K562 (cell line): ENCODE results near the gene ERVH48-1. TPM values are rescaled to one million over a fixed set of nuclear protein-coding genes. Genes with fewer than 3 reads are reported as not detected.

Experiments used
- ATAC-seq: fragments of 200-7000 bp; cut with Tn5 transposase; 3 replicates; pipeline ENCODE4 v1.9.1; 2020; ENCODE audit warnings: moderate library complexity
- BruUV-seq: library from RNA; stranded (reverse); fragments of 400-500 nt; replicated peaks from 2 replicates; lab custom pipeline; 2021; lab: Mats Ljungman, UMichigan
- CTCF ChIA-PET: fragments of 300-600 bp; formaldehyde crosslinking; extraction: SDS; loops from one replicate; lab custom pipeline; 2021; ENCODE audit warnings: low intra/inter-chr PET ratio; lab: Yijun Ruan, JAX
- POLR2A ChIA-PET: fragments of 300-600, 350-650 bp; sonication (Branson Sonifier 250); formaldehyde crosslinking; extraction: SDS; loops from one replicate; lab custom pipeline; 2021; ENCODE audit warnings: antibody characterized with exemption, inconsistent platforms; lab: Yijun Ruan, JAX
- DNase-seq, 4 experiments: peaks; one replicate each; pipeline versions ENCODE4 v3.0.0 to v3.0.0-alpha.2; 2011 to 2018; ENCODE audit warnings: low spot score in 3 of 4, mixed read lengths in 3 of 4; ENCODE audit errors: extremely low read depth in 1 of 4
- FAIRE-seq: peaks from 2 replicates; lab custom pipeline; 2011; peaks lifted over from hg19 to GRCh38; lab: Jason Lieb, UNC
- H2AFZ ChIP-seq: 2 replicates; pipeline ENCODE4 v1.6.0; 2011; ENCODE audit warnings: low read depth, low read length, control low read depth, inconsistent platforms
- H3K27ac ChIP-seq: fragments of 200-600 bp; 3 replicates; pipeline ENCODE4 v1.8.0; 2011; ENCODE audit warnings: low read depth, mild to moderate bottlenecking, control low read depth, inconsistent platforms, low read length, moderate library complexity, mixed read lengths; ENCODE audit errors: extremely low read depth
- H3K27me3 ChIP-seq, 2 experiments: fragments of 300-600 bp in 1 of 2; 2 replicates in 1 of 2; 3 replicates in 1 of 2; pipeline versions ENCODE4 v1.6.0 to v1.8.0; 2011; ENCODE audit warnings: inconsistent platforms in 2 of 2, low read length in 2 of 2, mild to moderate bottlenecking in 1 of 2, mixed read lengths in 1 of 2, moderate library complexity in 1 of 2; ENCODE audit not compliant: control insufficient read depth in 2 of 2, insufficient read depth in 2 of 2
- H3K36me3 ChIP-seq: fragments of 300-600 bp; 3 replicates; pipeline ENCODE4 v1.8.0; 2011; ENCODE audit warnings: mild to moderate bottlenecking, low read length, inconsistent platforms; ENCODE audit not compliant: control insufficient read depth, insufficient read depth
- H3K4me1 ChIP-seq, 2 experiments: fragments of 200-600 bp in 1 of 2; replicated peaks in 1 of 2; 2 replicates in 1 of 2; 3 replicates in 1 of 2; pipeline versions ENCODE4 v1.5.1 to v1.8.0; 2011; ENCODE audit warnings: inconsistent platforms in 2 of 2, low read length in 2 of 2, mild to moderate bottlenecking in 1 of 2, mixed read lengths in 1 of 2, moderate library complexity in 1 of 2; ENCODE audit not compliant: control insufficient read depth in 2 of 2, insufficient read depth in 2 of 2
- H3K4me2 ChIP-seq: 2 replicates; pipeline ENCODE4 v1.6.1; 2011; ENCODE audit warnings: low read length, control low read depth, inconsistent platforms, mixed read lengths; ENCODE audit not compliant: insufficient read depth
- H3K4me3 ChIP-seq: fragments of 200-600 bp; sonication (generic), shearing (Covaris generic); 2 replicates; pipeline ENCODE4 v1.5.1; 2016; ENCODE audit warnings: control low read depth, inconsistent platforms
- H3K79me2 ChIP-seq: fragments of 200-600 bp; 3 replicates; pipeline ENCODE4 v1.8.0; 2011; ENCODE audit warnings: low read length, inconsistent platforms; ENCODE audit not compliant: control insufficient read depth, insufficient read depth
- H3K9ac ChIP-seq, 2 experiments: 2 replicates each; pipeline versions ENCODE4 v1.6.0 to v1.6.1; 2011; ENCODE audit warnings: low read depth in 2 of 2, low read length in 2 of 2, control low read depth in 1 of 2, inconsistent platforms in 1 of 2, mild to moderate bottlenecking in 1 of 2, mixed read lengths in 1 of 2; ENCODE audit not compliant: insufficient read depth in 1 of 2
- H3K9me1 ChIP-seq: one replicate; pipeline ENCODE4 v1.6.0; 2011; ENCODE audit warnings: inconsistent platforms, mild to moderate bottlenecking, low read length, moderate library complexity; ENCODE audit not compliant: control insufficient read depth, insufficient read depth
- H3K9me3 ChIP-seq: replicated peaks from 2 replicates; pipeline ENCODE4 v1.5.1; 2011; ENCODE audit warnings: low read depth, low read length, inconsistent platforms; ENCODE audit not compliant: control insufficient read depth, insufficient read depth
- H4K20me1 ChIP-seq: replicated peaks from 2 replicates; pipeline ENCODE4 v1.6.1; 2011; ENCODE audit warnings: low read length, inconsistent platforms, mixed read lengths; ENCODE audit not compliant: control insufficient read depth, insufficient read depth
- CHD4 ChIP-seq: fragments of 200-600 bp; sonication (generic); IDR thresholded peaks from 3 replicates; pipeline ENCODE4 v1.6.1; 2012; ENCODE audit warnings: low read depth, mild to moderate bottlenecking, mixed read lengths, low read length, inconsistent platforms; ENCODE audit not compliant: insufficient read depth, insufficient replicate concordance, poor library complexity, severe bottlenecking
- FOXJ3 ChIP-seq: sonication (generic); formaldehyde crosslinking; IDR thresholded peaks from 2 replicates; pipeline ENCODE4 v1.4.0; 2020; ENCODE audit warnings: mild to moderate bottlenecking, missing genetic modification reagents
- HMG20A ChIP-seq: fragments of 450-650 bp; formaldehyde crosslinking; conservative IDR thresholded peaks from 2 replicates; pipeline ENCODE4 v1.4.0; 2020; ENCODE audit warnings: mild to moderate bottlenecking, mixed read lengths
- NCOA2 ChIP-seq, 2 experiments: fragments of 450-650 bp; IDR thresholded peaks; 2 replicates each; pipeline ENCODE4 v1.6.1; 2018; ENCODE audit warnings: mild to moderate bottlenecking in 2 of 2, moderate library complexity in 1 of 2; ENCODE audit not compliant: partially characterized antibody in 2 of 2
- SNIP1 ChIP-seq: fragments of 450-650 bp; IDR thresholded peaks from 2 replicates; pipeline ENCODE4 v1.7.1; 2017; ENCODE audit warnings: low read depth, mild to moderate bottlenecking
- ZBTB17 ChIP-seq: fragments of 450-650 bp; formaldehyde crosslinking; IDR thresholded peaks from 2 replicates; pipeline ENCODE4 v1.4.0; 2020; ENCODE audit warnings: mild to moderate bottlenecking
- WGBS: fragments of 100-300 bp; shearing (Covaris generic); methylation state at CpG from one replicate; pipeline ENCODE4 v1.1.6; 2016; ENCODE audit warnings: low coverage, mixed read lengths; ENCODE audit not compliant: insufficient coverage; ENCODE audit errors: missing lambda C conversion rate; 5-methylcytosine and 5-hydroxymethylcytosine counted together
- in situ Hi-C: fragments of 300-500 bp; cut with MboI; formaldehyde crosslinking; loops from 4 replicates; pipeline ENCODE4 v1.15.0; 2018; ENCODE audit warnings: inconsistent platforms, mixed read lengths
- intact Hi-C: fragments of 100-400 bp; cut with micrococcal nuclease; formaldehyde crosslinking; loops from 2 replicates; pipeline ENCODE4 v1.14.2; 2022
- polyA plus RNA-seq, 8 experiments: library from polyadenylated mRNA; depleted of rRNA in 4 of 8; stranded (reverse) in 5 of 8; unstranded in 3 of 8; fragments of >200 nt; fragmentation: Nextera tagmentation in 2 of 8; fragmentation: Illumina TruSeq in 1 of 8; extraction: Ambion mirVana in 2 of 8; extraction: Trizol in 1 of 8; gene quantifications; 2 replicates each; pipeline versions ENCODE4 v1.2.1 to v1.2.3, GENCODE V29; 2011 to 2014; ENCODE audit warnings: inconsistent platforms in 1 of 8, missing spikeins in 1 of 8
- total RNA-seq, 7 experiments: library from RNA; depleted of rRNA in 6 of 7; stranded (reverse); fragments of >200 nt in 6 of 7; fragmentation: Illumina TruSeq in 2 of 7; extraction: Trizol in 2 of 7; gene quantifications; 2 replicates each; pipeline versions ENCODE4 v1.2.1 to v1.2.3, GENCODE V29; 2011 to 2021; ENCODE audit warnings: low replicate concordance in 1 of 7
- TF ChIP-seq, protein P1 (sequence below), 2 experiments: fragments of 450-650 bp; IDR thresholded peaks; 2 replicates each; pipeline ENCODE4 v1.6.1; 2016; ENCODE audit warnings: mild to moderate bottlenecking in 2 of 2, borderline replicate concordance in 1 of 2, low read depth in 1 of 2, moderate library complexity in 1 of 2
- TF ChIP-seq, protein P2 (sequence below): fragments of 250-450 bp; sonication (Bioruptor Pico); IDR thresholded peaks from 2 replicates; pipeline ENCODE4 v1.4.0; 2020; ENCODE audit warnings: mild to moderate bottlenecking, moderate library complexity

Gene ERVH48-1
- total and polyA plus RNA-seq, 9 of the 15 experiments (the other 6 are each of a cell fraction or from before 2014, with no cell fraction given), result 0.08 to 0.49 (median 0.16) TPM; not detected in 3

DNA sequence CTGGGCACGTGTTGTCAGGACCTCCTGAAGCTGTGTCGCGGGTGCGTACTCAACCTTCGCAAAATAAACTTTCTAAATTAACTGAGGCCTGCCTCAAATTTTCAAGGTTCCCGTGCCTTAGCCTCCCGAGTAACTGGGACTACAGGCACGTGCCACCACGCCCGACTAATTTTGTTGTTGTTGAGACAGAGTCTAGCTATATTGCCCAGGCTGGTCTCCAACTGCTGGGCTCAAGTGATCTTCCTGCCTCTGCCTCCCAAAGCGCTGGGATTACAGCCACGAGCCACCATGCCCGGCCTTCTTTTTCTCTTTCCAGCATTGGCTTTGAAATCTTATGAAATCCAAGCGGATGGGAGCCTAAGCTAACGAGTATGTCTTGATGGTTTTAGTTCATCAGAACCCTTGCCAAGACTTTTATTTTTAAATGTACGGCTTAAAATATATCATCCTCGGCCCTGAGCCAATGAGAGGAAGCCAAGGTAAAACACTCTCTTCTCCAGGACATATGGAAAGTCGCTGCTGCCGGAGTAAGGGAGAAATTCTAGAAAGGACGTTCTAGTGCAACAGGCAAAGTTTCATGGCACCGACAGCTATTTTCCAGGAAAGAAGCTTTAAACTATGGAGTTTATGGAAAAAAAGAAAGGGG is 12.7 kb upstream of the ERVH48-1 start:
- Histone ChIP-seq H4K20me1 (no peaks in the 10 kb centered on the region), H3K79me2 (no peaks in the 10 kb centered on the region), H3K27ac (no peak overlapping the region), H3K4me1 (peaks cover 6 to 12% of the 10 kb centered on the region in 2 experiments; a peak in 3 of 5 replicates), H3K36me3 (no peaks in the 10 kb centered on the region), H3K4me2 (no peak overlapping the region), H3K4me3 (no peak overlapping the region), H2AFZ (no peak overlapping the region), H3K9me1 (no peaks in the 10 kb centered on the region), H3K27me3 (peaks cover 0 to 5% of the 10 kb centered on the region in 2 experiments; a peak in 2 of 5 replicates), H3K9me3 (no peaks in the 10 kb centered on the region), H3K9ac (no peak overlapping the region)
- ATAC-seq (no peak), DNase-seq (no peak), FAIRE-seq (no peak)
- WGBS, result 81% methylated on average over 20 of the region's 21 CpGs
- in situ Hi-C loops (no loop called here), intact Hi-C loops (no loop called here)
- CTCF ChIA-PET, result no interaction called here
- no TSS peak for BruUV-seq
- POLR2A ChIA-PET, result interaction anchor here (1.2 to 1.3 kb wide), 2 partner anchors 8 to 17 kb away, joined by 3 to 5 read pairs; no protein-coding TSS in a partner anchor
- no peak for TF ChIP-seq ZBTB17 (CRISPR knock-in tag)
- TF ChIP-seq, protein P1, sequence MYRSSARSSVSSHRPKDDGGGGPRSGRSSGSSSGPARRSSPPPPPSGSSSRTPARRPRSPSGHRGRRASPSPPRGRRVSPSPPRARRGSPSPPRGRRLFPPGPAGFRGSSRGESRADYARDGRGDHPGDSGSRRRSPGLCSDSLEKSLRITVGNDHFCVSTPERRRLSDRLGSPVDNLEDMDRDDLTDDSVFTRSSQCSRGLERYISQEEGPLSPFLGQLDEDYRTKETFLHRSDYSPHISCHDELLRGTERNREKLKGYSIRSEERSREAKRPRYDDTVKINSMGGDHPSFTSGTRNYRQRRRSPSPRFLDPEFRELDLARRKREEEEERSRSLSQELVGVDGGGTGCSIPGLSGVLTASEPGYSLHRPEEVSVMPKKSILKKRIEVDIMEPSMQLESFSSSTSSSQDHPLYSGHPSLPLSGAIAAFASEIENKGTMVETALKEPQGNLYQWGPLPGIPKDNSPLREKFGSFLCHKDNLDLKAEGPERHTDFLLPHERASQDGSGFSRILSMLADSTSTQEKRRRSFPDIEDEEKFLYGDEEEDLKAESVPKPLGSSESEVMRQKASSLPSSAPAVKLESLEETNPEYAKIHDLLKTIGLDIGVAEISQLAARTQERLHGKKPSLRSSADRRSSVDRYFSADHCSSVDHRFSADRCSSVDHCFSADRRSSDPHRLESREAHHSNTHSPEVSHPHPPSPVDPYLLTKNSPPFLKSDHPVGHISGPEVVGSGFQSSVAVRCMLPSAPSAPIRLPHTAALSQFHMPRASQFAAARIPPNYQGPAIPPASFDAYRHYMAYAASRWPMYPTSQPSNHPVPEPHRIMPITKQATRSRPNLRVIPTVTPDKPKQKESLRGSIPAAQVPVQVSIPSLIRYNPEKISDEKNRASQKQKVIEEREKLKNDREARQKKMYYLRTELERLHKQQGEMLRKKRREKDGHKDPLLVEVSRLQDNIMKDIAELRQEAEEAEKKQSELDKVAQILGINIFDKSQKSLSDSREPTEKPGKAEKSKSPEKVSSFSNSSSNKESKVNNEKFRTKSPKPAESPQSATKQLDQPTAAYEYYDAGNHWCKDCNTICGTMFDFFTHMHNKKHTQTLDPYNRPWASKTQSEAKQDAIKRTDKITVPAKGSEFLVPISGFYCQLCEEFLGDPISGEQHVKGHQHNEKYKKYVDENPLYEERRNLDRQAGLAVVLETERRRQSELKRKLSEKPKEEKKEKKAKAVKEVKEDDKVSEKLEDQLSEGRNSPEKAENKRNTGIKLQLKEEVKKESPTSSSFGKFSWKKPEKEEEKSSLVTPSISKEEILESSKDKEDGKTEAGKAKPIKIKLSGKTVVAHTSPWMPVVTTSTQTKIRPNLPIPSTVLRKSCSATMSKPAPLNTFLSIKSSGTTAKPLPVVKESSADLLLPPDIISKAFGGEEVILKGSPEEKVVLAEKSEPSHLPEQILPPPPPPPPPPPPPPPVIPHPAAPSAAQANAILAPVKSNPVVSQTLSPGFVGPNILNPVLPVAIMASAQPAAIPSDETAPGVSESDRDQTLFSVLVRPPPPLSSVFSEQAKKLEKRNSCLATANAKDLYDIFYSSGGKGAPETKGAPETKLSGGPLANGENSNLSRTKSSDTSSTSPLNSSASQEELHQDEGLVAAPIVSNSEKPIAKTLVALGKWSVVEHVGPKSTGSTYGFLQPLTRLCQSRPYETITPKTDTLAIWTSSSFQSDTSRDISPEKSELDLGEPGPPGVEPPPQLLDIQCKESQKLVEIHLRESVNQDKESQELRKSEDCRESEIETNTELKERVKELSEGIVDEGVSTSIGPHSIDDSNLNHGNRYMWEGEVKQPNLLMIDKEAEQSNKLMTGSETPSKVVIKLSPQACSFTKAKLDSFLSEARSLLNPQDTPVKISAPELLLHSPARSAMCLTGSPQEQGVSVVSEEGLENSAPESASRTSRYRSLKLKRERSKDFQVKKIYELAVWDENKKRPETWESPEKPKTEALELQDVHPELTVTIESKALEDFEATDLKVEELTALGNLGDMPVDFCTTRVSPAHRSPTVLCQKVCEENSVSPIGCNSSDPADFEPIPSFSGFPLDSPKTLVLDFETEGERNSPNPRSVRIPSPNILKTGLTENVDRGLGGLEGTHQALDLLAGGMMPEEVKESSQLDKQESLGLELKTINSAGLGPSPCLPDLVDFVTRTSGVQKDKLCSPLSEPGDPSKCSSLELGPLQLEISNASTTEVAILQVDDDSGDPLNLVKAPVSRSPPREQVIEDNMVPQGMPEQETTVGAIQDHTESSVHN (IDR thresholded peaks at IDR 0.05; ENCODE audit: borderline replicate concordance in 1 of 2, low read depth in 1 of 2), result no peak
- no peak for TF ChIP-seq CHD4
- TF ChIP-seq SNIP1, result no peak
- TF ChIP-seq, protein P2, sequence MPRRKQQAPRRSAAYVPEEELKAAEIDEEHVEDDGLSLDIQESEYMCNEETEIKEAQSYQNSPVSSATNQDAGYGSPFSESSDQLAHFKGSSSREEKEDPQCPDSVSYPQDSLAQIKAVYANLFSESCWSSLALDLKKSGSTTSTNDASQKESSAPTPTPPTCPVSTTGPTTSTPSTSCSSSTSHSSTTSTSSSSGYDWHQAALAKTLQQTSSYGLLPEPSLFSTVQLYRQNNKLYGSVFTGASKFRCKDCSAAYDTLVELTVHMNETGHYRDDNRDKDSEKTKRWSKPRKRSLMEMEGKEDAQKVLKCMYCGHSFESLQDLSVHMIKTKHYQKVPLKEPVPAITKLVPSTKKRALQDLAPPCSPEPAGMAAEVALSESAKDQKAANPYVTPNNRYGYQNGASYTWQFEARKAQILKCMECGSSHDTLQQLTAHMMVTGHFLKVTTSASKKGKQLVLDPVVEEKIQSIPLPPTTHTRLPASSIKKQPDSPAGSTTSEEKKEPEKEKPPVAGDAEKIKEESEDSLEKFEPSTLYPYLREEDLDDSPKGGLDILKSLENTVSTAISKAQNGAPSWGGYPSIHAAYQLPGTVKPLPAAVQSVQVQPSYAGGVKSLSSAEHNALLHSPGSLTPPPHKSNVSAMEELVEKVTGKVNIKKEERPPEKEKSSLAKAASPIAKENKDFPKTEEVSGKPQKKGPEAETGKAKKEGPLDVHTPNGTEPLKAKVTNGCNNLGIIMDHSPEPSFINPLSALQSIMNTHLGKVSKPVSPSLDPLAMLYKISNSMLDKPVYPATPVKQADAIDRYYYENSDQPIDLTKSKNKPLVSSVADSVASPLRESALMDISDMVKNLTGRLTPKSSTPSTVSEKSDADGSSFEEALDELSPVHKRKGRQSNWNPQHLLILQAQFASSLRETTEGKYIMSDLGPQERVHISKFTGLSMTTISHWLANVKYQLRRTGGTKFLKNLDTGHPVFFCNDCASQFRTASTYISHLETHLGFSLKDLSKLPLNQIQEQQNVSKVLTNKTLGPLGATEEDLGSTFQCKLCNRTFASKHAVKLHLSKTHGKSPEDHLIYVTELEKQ (CRISPR knock-in tag), result no peak
- no peak for TF ChIP-seq HMG20A (CRISPR knock-in tag)
- TF ChIP-seq FOXJ3 (CRISPR knock-in tag), result no peak
- TF ChIP-seq NCOA2 (IDR thresholded peaks at IDR 0.05; ENCODE audit: partially characterized antibody in 2 of 2), result no peak
